Measurements from ENCODE around the gene HYOU1. TPM values are rescaled to one million over a fixed set of nuclear protein-coding genes. Genes with fewer than 3 reads are reported as not detected.
"Not testable (repeated sequence)": the region's sequence is repeated elsewhere in the genome, so short reads cannot be mapped to it uniquely, and the experiment has no call there.

HYOU1 gene
- total RNA-seq, 1 donor from 2014 or later = 31.6 TPM

- DNase-seq = peak; percentile 98
Measured at GRCh38 chr11:119018074-119018938, 38.7 kb downstream of the HYOU1 start, which contains the start of the genes RPS25 and TRAPPC4. TSS of gene RPS25 (minus strand) at chr11:119018343. CDS start at chr11:119018284, 59 bp downstream. TSS of gene TRAPPC4 (plus strand) at chr11:119018766. CDS start at chr11:119018796, 30 bp downstream.

GRCh38 chr11:119017377-119017776 is 39.6 kb downstream of the HYOU1 start:
- DNase-seq = not testable (repeated sequence)

GRCh38 chr11:119016216-119017009 is 40.6 kb downstream of the HYOU1 start:
- DNase-seq = no peak

GRCh38 chr11:119015054-119015611 is 41.9 kb downstream of the HYOU1 start:
- no peak for DNase-seq

- no peak for DNase-seq
Measured at GRCh38 chr11:119014209-119014924, 42.6 kb downstream of the HYOU1 start.

- no peak for DNase-seq
Measured at GRCh38 chr11:119012629-119013170, 44.3 kb downstream of the HYOU1 start.

- no peak for DNase-seq
Measured at GRCh38 chr11:119011476-119012053, 45.4 kb downstream of the HYOU1 start.

GRCh38 chr11:119006656-119007055 is 50.3 kb downstream of the HYOU1 start:
- DNase-seq = no peak

GRCh38 chr11:119000906-119001305 is 56.1 kb downstream of the HYOU1 start:
- no peak for DNase-seq

GRCh38 chr11:118998822-118999221 is 58.2 kb downstream of the HYOU1 start:
- no peak for DNase-seq

GRCh38 chr11:118998388-118998717 is 58.7 kb downstream of the HYOU1 start:
- DNase-seq = no peak

GRCh38 chr11:118997627-118998387 is 59.2 kb downstream of the HYOU1 start, which contains the start of gene CENATAC:
TSS of gene CENATAC (plus strand) at chr11:118998138. CDS start at chr11:118998198, 60 bp downstream.
- peak; percentile 65 for DNase-seq

- no peak for DNase-seq
Measured at GRCh38 chr11:118996926-118997626, 59.9 kb downstream of the HYOU1 start.

Small RNAs within 50 kb of the gene (small RNA-seq; reads per million reads assigned to genes)
- gene AP003392.2 (ENCODE audit: low replicate concordance) (not detected), gene RF00017 (ENCODE audit: low replicate concordance) (not detected), gene RF00019 (ENCODE audit: low replicate concordance) (not detected)

Other genes with a start within 250 kb of the HYOU1 start
- not detected for gene CXCR5, start 173.3 kb downstream of the HYOU1 start, total RNA-seq
- 20.9 TPM for gene BCL9L, start 131.3 kb downstream of the HYOU1 start, total RNA-seq
- gene UPK2, start 100.9 kb downstream of the HYOU1 start, total RNA-seq = not detected
- not detected for gene FOXR1, start 85.4 kb downstream of the HYOU1 start, total RNA-seq
- 25.2 TPM for gene CENATAC, start 59.1 kb downstream of the HYOU1 start, total RNA-seq
- gene RPS25, start 38.9 kb downstream of the HYOU1 start, total RNA-seq = 818 TPM
- gene TRAPPC4, start 38.4 kb downstream of the HYOU1 start, total RNA-seq = 34.2 TPM
- gene SLC37A4, start 26.3 kb downstream of the HYOU1 start, total RNA-seq = 5.5 TPM
- gene VPS11, start 10.6 kb upstream of the HYOU1 start, total RNA-seq = 25.4 TPM
- gene HMBS, start 27.7 kb upstream of the HYOU1 start, total RNA-seq = 10.5 TPM
- gene DPAGT1, start 44.6 kb upstream of the HYOU1 start, total RNA-seq = 10.4 TPM
- 4.5 TPM for gene C2CD2L, start 50.1 kb upstream of the HYOU1 start, total RNA-seq
- gene HINFP, start 64.4 kb upstream of the HYOU1 start, total RNA-seq = 14.3 TPM
- gene ABCG4, start 91.8 kb upstream of the HYOU1 start, total RNA-seq = 1.1 TPM
- 19.1 TPM for gene NLRX1, start 111.5 kb upstream of the HYOU1 start, total RNA-seq
- gene NHERF4, start 128.3 kb upstream of the HYOU1 start, total RNA-seq = 0.59 TPM
- gene CBL, start 149.1 kb upstream of the HYOU1 start, total RNA-seq = 10.9 TPM

All from skin of body (tissue), 3 donors.